Globus pallidus (tissue), 1 donor: Measurements from ENCODE around the gene DPPA2.

Experiments used
- DNase-seq: peaks from one replicate; pipeline ENCODE4 v3.0.0-alpha.2; 2015; ENCODE audit warnings: low spot score

DPPA2 gene

DNA sequence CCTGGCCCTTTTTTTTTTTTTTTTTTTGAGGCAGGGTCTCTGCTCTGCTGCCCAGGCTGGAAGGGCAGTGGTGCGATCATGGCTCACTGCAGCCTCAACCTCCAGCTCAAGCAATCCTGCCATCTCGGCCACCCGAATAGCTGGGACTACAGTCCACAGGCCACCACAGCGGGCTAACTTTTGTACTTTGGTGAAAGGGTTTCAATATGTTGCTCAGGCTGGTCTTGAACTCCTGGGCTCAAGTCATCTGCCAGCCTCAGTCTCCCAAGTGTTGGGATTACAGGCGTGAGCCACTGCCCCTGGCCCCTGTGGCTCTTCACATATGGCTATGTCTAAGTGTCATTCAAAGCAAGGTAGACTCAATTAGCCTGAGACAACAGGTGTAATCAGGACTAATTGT is 8.8 kb upstream of the DPPA2 start:
- DNase-seq: no peak

DNA sequence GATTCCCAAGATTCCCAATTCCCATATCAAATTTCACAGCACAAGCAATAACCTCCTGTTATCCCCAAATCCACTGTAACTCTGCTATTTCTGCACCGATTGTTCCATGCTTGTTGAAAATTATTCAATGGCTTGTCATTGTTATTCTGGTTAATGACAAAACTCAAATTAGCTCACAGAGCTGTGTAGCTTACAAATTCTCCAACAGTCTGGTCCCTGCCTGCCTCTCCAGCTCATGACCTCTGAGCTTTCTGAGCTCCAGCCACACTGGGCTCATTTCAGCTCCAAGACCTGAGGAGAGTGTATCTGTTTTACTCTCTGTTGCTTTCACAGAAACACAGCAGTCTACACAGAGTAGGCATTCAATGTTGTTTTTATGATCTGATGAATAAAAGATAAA is 3.3 kb downstream of the DPPA2 start:
- DNase-seq: no peak

DNA sequence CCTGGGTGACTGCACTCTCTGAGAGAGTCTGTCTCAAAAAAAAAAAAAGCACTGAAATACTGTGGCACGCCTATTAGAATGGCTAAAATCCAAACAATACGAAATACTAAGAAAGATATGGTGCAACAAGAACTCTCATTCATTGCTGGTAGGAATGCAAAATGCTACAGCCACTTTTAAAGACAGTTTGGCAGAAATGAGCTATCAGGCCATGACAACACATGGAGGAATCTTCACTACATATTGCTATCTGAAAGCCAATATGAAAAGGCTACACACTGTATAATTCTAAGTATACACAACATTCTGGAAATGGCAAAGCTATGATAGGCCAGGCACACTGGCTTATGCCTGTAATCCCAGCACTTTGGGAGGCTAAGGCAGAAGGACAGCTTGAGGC is 18.8 kb downstream of the DPPA2 start:
- DNase-seq: no peak

DNA sequence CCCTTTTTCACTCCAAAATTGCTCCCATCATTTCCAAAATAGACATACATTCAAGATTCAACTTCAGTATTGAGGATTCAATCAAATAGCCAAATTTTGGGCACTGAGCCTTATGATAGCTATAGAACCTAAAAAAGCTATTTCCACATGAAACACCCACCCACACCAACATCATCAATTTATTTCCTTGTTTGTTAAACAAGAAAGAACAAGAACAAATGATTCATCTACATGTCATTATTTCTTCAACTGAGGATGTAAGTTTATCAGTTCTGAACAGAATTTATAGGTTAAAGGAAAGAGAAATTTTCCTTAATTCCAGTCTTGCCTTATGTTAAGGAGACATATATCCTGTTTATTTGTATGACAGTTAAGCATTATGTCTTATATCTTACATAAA is 32.2 kb downstream of the DPPA2 start:
- no peak for DNase-seq

DNA sequence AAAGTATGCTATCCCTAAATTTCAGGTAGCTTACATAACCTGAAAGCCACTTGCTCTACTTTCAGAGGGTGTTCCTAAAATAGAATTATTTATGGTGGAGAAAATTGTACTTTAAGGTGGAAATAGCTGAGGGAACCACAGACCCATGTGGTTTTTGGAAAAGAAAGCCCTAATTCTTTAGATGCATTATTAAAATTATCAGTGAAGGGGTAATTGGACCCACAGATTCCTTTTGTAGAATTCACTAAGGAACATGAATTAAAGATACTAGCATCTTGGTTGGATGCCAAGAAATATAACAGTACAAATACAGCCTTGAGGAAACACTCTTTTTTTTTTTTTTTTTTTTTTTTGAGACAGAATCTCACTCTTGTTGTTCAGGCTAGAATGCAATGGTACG is 37.8 kb downstream of the DPPA2 start:
- no peak for DNase-seq

DNA sequence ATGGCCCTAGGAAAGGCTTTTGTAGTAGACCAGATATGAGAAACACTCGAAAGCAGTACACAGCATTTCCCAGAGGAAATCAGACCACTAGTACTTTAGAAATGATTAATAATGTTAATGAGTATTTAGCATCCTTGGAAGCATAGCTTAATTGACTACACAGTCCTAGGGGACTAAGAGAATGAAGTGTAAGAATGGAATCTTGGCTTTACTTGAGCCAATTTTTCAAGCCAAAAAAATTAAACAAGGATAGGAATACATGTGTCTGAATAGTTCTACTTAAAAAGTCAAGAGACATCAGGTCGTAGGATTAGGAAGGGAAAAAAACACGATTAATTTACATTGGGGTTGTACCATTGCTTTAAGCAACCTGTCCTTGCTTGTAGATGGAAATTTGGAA is 38.2 kb downstream of the DPPA2 start:
- no peak for DNase-seq

DNA sequence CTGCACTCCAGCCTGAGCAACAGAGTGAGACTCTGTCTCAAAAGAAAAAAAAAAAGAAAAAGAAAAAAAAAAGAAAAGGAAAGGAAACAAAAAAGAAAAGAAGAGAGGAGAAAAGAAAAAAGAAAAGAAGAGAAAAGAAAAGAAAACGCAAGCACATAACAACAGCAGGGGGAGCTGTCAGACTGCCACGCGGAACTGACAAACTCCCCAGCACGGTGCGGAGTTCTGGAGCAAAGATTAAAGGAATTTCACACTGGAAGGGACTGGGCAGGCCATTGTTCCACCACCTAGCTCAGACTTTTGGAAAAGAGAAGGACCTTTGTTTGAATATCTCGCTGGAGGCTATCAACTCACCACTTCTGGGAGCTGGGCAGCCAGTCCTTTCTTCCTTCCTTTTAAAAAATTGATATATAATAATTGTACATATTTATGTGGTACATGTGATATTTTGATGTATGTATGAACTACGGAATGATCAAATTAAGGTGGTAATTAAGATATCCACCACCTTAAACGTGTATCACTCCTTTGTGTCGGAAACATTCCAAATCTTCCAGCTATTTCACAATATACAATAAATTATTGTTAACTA is 40.5 kb downstream of the DPPA2 start:
- peak; percentile 17 for DNase-seq

DNA sequence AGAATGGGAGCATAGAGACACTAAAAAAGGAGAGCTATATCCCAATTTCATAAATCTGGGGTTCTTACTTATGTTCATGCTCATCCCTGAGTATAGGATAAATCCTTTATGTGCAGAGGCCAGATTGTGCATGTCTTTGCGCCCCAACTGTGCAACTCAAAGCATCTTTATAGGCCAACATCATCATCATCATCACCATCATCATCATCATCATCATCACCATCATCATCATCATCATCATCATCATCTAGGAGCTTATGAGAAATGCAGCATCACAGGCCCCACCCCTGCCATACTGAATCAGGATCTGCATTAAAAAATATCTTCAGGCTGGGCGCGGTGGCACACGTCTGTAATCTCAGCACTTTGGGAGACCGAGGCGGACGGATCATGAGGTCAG is 45.5 kb downstream of the DPPA2 start:
- no peak for DNase-seq

DNA sequence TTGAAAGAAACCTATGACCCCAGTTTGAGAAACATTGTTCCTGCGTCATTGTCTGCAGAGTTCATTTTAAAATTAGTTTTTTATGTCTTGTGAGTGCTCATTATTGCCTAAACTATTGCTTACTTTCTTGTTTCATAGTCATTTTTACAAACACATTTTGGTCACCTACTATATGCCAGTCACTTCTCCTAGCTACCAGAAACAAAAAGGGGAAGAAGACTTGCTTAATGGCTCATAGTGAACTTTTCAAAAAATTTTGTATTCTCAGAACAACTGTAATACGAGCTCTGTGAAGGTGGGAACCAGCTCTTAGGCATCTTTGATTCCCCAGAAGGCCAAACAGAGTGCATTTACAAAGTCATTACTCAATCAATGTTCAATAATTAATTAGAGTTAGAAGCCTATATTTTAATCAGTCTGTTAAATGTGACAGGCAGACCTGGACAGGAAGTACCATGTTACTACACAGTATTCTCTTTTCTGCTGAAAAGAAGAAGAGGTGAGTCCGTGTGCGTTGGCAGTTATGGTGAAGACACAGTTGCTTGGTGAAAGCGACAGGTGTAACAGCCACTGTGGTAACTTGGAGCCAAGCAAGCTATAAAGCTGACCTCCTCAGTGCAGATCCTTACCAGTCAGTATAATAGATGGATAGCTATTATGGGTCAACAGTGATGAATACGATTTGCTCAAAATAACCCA is 46.6 kb downstream of the DPPA2 start:
- DNase-seq: no peak

DNA sequence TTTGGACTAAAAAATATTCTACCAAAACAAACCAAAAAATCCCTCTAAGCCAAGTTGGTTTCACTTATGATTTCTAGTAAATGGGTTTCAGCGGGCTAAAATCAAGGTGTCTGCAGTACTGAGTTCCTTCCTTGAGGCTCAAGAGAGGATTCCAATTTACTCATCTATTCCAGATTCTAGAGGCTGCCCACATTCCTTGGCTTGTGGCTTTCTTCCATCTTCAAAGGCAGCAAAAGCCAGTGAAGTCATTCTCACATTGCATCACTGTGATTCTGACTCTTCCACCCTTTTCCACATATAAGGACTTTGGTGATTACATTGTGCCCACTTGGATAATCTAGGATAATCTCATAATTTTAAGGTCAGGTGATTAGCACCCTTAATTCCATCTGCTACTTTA is 48.1 kb downstream of the DPPA2 start:
- no peak for DNase-seq

DNA sequence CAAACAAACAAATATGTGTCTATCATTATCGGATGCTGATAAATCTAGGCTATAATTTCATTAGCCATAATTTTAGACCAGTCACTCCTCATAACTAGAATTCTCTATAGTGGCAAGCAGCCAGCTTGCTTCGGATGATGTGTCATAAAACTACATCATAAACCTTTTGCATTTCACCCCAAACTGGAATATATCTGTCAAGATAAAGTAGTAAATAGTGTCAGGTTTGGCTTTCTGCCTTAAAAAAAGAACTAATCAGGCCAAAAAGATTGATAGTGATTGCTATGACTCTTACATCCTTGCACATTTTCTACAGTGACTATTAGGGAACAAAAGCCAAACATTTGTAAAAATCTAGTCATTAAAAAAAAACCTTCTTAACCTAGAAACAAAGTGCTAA is 51.0 kb downstream of the DPPA2 start:
- DNase-seq: no peak

DNA sequence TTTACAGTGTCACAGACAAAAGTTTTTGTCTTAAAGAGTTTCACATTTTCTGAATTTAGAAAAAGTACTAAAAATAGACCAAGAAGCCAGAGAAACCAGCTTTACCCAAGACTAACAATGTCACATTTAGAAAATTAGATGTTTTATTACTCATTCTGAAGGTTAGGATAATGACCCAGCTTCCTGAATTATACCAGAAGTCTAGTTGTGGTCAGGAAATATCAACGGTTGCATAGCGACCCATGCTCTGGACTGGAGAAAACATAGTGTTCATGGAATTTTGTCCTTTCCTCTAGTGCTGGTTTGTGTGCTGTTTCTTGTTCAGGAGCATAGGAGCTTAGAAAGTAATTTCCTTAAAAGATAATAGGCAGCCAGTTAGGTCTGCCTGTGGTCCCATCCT is 59.0 kb downstream of the DPPA2 start:
- no peak for DNase-seq

DNA sequence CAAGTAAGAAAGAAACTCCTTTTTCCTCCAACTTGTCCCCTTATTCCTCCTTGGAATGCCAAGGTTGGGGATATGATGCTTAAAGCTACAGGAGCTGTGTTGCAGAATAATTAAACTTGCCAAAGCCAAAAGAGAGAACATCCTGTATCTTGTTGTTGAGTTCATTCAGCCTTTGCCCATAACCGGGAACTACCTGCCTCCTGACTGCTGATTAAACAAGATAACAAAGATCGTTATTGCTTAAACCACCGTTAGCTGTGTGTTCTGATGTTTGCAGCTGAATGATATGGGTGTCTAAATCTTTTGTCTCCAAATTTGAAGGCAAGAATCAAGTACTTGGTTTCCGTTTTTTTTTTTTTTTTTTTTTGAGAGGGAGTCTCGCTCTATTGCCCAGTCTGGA is 61.5 kb downstream of the DPPA2 start:
- DNase-seq: no peak

DNA sequence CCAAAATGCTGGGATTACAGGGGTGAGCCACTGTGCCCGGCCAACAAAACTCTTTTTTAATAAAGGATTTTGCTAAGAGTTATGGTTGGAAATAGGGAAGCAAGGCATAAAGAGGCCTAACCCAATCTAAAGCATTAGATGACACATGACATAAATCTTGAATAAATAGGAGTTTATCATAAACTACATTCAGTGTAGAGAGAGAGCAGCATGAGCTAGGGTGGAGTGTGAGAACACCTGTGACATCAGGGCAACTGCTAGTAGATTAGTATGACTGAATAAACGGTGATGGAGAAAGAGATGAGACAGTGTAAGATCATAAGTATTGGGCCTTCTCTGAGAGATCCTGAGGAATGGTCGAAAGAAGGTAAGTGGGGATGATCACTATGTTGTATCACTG is 63.7 kb downstream of the DPPA2 start:
- DNase-seq: no peak
